Nucleus accumbens (tissue), 56 donors: ENCODE results near the gene MMP21.

Source experiments
- DNase-seq, 56 donors: peaks; one replicate each; lab custom pipeline; 2025; lab: John Stamatoyannopoulos, UW

MMP21 gene

DNA sequence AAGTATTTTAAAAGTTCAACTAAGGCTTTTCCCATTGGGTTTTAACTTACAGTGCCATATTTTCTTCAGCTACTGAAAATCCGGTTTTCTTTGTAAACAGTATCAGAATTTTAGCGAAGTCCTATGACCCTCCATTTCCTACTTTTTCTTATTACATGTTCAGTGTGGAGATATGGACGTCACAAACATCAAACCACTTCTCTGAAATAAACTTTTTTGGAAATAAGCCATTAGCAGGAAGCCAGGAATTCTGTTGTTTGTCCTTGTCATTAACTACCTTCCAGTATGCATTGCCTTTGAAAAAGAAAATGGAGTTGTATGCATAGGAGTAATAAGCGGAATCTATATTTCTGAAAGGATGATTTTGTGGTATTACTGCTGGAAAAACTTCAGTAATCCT lies 9.1 kb downstream of the MMP21 start:
- DNase-seq, result no peak

DNA sequence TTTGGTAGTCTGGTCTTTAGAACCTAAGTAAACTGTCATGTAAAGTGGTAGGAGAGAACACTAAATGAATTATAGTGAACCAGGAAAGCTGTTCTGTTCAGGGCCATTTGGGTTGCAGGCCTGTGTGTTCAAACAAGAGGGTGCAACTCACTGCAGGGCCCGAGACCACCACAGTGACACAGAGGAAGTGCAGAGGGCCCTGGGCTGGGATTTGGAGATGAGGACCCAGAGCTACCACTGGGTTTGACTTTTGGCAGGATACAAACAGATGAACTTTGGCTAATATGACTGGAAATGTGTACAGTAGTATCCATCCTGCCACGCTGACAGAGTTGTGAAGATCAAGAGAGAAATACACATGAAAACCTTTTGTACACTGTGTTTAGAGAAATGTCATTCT lies 9.8 kb downstream of the MMP21 start:
- no peak for DNase-seq

DNA sequence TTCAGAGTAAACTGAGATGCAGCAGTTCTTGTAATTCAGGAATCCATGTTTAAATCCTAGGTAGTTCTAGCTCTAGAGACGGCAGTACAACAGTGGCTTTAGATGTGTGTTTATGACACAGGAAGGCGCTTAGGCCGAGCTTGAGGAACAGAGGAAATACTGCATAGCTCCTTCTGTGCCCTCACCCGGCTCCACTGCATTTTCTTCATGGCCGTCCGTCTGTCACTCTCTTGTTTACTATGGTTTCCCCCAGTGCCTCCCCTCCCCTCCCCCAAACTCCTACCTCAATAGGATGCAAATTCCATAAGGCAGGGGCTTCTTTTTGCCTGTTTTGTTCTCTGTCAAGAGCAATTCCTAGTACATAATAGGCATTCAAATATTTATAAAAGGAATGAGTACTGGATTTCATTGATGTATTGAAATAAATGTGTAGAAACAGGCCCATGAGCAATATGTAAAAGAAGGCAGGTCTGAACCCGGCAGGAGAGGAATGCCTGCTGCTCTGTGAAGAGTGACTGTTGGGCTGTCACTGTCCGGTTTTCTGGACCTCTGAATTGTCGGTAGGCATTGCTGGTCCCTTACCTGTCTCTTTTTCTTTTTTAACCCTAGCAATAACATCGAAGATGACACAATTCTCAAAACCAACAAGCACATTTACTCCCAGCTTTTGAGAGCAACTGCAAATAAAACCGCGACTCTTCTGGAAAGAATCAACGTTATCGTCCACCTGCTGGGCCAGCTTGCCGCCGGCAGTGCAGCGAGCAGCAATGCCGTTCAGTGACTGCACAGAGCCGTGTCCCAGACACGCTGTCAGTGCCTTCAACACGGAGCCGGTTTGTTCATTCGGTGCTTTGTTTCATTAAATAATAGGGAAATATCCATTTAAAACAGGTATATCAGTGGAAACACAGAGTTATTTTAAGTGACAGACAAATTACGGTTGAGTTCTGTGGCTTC lies 12.7 kb downstream of the MMP21 start:
- no peak for DNase-seq

DNA sequence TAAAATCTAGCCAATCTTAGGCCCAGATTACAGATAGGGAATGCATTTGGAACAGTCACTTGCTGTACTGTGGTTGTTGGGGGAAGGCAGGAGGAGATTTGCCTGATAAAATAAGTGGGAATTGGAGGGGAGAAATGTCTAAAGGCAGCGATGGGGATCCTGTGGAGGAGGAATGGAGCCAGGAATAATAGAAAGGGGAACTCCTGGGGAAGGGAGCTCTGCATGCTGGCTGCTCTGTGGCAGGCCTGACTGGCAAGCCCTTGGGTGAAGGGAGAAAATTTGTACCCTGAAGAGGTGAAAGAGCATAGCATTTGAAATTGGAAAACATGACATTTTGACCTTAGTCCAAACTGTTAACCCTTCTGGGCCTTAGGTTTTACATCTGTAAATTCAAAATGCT lies 13.7 kb downstream of the MMP21 start:
- DNase-seq, result no peak

DNA sequence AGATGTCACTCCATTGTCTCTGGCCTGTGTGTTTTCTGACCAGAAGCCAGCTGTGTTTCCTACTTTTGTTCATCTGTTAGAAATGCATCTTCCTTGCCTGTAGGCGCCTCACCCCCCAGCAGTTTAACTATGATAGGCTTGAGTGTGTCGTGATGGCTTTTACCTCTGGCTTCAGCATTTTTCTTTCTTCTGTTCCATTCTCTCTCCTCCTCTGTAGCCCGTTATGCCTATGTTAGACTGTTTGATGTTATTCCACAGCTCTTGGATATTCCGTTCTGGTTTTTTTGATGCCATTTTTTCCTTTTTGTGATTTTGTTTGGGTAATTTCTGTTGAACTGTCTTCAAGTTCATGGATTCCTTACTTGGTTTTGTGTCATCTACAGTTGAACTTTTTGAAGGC lies 17.9 kb downstream of the MMP21 start:
- DNase-seq, result no peak

DNA sequence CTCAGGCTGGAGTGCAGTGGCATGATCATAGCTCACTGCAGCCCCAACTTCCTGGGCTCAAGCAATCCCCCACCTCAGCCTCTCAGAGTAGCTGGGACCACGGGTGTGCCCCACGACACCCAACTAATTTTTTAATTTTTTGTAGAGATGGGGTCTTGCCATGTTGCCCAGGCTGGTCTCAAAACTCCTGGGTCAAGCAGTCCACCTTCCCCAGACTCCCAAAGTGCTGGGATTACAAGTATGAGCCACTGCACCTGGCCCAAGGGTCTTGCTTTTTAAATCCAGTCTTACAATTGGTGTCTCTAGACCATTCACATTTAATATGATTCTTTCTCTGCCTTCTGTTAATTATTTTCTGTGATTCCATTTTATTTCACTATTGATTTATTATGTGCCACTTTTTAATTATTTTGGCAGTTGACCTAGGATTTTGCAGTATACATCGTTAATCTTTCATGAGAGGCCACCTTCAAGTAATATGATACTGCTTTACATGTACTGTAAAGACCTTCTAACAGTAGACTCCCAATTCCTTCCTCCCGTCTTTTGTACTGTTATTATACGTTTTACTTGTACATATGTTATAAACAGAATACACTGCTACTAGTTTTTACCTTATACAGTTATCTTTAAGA lies 18.7 kb downstream of the MMP21 start:
- no peak for DNase-seq

DNA sequence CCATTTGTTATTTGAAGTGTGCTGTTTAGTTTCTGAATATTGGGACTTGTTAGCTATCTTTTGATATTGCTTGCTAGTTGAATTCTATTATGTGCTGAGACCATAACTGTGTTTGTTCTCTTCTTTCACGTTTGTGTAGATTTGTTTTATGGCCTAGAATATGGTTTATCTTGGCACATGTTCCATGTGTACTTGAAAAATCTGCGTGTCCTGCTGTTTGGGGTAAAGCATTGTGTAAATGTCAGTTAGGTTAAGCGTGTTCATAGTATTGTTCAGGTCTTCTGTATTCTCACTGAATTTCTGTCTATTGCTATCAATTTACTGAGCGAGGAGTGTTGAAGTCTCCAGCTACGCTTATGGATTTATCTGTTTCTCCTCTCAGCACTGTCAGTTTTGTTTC lies 19.4 kb downstream of the MMP21 start:
- DNase-seq, result no peak

DNA sequence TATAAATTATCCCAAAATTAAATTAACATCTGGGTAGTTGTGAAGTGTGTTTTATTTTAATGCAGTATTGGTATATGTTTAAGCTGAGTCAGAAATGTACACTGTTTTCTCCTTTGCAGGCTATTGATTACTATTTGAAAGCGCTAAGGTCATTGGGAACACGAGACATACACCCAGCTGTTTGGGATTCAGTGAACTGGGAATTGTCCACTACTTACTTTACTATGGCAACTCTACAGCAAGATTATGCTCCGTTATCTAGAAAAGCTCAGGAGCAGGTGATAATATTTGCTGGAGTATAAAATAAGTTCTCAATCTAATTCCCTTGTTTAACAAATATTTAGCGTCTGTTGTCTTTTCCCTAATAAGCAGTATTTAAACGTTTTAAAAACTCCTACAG lies 28.2 kb downstream of the MMP21 start:
- no peak for DNase-seq

DNA sequence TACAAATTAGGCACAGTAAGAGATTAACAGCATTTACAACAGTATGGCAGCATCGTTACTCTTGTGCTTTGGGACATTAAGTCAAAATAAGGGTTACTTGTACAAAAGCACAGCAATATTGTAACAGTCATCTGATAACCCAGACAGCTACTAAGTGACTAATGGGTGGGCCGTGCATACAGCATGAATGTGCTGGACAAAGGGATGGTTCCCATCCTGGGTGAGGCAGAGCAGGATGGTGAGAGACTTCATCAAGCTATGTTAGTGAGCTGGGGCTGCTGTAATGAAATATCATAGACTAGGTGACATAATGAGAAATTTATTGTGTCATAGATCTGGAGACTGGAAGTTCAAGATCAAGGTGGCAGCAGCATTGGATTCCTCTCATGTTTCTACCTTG lies 30.7 kb downstream of the MMP21 start:
- no peak for DNase-seq

DNA sequence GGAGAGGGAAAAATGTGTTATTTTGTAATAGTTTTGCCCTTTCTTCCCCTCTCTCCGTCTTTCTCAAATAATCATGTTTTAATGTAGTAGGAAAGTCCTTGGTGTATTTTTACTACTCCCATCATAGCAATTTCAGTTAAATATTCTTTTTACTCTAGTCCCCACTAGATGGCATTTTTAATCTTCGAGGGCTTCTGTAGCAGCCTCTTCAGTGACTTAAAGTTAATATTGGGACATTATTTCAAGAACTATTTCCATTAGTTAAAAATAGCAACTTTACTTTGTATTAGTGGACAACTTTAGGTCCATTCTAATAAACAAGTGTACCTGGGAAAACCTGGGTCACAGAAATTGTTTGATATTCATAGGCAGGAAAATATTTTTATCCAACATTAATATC lies 33.2 kb downstream of the MMP21 start:
- no peak for DNase-seq

DNA sequence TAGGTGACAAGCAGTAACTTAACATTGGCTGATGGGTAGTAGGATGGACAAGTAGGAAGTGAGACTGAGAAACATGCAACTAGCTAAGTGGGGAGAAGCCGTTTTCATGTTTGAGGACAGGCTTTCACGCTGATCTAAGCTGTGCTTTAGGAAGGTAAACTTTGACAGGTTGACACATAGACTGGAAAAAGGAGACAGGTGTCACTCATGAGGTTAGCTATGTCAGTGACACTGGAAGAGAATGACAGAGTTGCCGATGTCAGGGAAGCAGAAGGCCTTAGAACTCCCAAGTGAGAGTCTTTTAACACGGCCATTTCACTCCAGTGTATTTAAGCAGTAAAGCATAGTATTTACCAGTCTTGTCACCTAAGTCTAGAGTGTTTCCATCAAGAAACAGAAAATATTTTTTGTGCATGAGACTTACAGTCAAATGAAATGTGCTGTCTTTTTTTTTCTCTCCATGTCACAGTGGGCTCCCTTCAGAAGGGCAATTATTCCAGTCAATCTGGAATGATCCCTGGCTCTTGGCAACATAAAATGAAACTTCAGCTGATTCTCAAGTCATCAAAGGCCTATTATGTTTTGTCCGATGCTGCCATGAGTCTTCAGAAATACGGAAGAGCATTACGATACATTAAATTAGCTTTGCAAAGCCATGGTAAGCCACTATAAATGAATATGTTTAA lies 35.5 kb downstream of the MMP21 start:
- peak in 1 of 56 donors; percentile 5 for DNase-seq

DNA sequence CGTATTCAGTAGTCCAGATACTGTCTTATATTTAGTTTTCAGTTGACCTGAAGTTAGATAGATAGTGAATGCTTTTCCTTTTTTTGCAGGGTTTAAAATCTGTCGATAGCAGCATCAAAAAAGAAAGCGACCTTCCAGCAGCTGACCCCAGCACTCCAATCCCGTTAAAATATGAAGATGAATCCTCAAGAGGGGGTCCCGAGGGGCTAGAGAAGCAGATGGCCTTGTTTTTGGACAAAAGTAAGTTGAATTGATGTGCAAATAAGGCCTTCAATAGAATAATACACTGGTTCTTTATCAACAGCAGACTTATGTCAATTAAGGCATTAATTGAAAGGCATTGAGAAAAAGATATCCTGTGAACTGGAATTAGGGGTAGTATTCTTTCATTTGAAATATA lies 37.4 kb downstream of the MMP21 start:
- DNase-seq, result no peak

DNA sequence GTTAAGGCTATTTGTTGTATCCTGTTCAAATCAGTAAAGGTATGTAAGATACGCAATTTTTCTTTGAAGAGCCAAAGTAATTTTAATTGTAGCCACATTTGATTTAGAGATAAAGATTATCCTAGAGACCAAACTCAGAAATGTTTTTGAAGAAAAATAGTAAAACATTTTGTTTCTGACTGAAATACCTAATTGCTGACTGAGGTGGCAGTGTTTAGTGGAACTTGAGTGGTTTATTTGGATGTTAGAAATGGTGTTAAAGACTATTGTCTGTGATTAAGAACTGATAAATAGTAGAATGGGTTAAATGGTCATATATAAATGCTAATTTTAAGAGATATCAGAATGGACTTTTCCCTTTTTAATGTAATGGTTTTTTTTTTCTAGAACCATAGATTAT lies 40.8 kb downstream of the MMP21 start:
- no peak for DNase-seq

DNA sequence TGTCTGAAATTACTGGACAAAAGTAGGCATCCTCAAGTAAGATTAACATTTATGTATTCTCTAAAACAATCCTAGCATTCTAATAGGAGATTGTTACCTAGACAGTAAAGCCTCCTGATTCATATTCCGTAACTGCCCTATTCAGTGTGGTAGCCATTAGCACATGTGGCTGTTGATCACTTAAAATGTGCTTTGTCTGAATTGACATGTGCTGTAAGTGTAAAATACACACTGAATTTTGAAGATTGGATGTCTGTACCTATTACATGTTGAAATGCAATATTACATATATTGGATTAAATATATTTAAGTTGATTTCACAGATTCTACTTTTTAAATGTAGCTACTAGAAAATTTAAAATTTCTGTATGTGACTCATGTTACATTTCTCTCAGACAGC lies 41.5 kb downstream of the MMP21 start:
- DNase-seq, result no peak

DNA sequence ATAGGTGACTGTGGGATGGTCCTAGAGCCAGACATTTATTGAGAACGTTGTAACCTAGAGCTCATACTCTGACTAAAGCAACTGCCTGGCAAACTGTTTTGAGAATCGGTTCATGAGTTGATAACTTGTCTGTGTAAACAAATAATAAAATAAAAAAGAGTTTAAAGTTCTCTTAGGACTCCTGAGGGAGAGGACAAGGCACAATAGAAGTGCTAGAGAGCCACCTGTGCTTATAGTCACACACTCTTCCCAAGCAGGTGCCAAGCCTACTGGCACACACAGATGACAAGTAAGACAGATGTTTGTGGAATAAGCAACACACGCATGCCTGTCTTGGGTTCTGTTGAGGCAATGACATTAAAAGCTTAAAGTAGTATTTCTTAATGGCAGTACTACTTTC lies 48.2 kb downstream of the MMP21 start:
- no peak for DNase-seq

DNA sequence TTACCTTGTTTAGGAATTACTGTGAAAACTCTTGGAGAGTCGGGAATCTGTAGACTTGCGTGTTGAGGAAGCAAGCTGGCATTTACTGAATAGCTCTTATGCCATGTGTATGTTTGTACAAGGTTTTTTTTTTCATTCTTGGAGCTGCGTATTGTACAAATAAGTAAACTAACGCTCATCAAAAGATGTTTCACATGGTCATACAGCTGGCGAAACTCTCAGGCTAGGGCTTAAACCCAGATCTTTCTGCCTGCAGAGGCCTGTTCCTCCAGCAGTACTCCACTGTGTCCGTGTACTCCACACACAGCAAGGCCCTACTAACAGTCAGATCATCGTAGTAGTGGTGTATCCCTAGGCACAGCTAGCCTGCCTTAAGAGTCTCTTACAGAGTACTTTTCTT lies 48.7 kb downstream of the MMP21 start:
- no peak for DNase-seq

DNA sequence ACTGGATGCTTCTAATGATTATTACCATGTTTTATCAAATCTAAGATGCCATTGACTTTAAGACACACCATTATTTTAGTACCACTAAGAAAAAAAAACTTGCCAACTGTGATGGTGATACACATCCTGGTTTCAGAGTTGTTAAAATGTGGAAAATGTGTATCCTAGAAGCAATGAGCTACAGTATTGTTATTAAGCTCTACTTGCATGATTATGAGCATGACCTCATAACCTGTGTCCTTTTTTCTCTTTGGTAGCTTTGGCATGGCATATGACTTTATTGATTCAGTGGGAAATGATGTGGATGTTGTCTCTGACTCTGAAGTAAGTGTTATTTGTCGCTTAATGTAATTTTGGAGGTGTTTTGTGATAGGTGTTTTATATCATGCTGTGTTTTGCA lies 52.8 kb downstream of the MMP21 start:
- no peak for DNase-seq

DNA sequence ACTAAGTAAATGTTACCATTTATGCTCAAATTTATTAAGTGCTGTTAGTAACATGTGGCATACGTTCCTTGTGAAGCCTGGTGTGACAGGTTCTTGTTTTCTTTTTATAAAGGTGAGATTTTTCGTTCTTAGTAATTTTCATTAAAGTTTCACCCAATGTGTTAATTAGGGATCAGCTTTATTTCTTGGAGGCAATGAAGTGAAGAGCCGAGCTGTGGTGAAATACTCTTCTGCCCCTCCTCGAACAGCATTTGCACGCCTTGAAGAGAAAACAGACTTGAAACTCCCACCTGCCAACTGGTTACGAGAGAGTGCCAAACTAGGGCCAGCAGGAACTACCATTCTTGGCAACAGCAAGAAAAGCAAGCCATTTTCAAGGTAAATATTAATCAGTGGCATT lies 54.6 kb downstream of the MMP21 start:
- no peak for DNase-seq

DNA sequence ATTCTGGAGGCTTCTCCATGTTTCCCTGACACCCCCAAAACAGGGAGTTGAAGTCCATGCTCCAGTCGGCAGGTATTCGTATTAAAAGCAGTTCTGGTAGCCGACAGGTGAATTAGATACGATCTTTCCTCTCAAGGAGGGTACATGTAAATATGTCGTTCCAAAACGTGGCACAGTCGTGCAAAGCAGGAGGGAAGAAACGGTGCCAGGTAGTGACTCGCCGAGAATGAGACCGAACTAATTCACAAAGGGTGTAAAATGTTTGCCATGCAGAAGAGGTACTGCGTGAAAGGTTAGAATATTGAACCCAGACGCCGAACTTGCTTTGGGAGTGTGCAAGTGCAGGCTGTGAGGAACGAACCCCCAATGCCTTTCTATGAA lies 55.6 kb downstream of the MMP21 start:
- peak in 4 of 56 donors; percentile 22 to 53 (median 40) for DNase-seq

DNA sequence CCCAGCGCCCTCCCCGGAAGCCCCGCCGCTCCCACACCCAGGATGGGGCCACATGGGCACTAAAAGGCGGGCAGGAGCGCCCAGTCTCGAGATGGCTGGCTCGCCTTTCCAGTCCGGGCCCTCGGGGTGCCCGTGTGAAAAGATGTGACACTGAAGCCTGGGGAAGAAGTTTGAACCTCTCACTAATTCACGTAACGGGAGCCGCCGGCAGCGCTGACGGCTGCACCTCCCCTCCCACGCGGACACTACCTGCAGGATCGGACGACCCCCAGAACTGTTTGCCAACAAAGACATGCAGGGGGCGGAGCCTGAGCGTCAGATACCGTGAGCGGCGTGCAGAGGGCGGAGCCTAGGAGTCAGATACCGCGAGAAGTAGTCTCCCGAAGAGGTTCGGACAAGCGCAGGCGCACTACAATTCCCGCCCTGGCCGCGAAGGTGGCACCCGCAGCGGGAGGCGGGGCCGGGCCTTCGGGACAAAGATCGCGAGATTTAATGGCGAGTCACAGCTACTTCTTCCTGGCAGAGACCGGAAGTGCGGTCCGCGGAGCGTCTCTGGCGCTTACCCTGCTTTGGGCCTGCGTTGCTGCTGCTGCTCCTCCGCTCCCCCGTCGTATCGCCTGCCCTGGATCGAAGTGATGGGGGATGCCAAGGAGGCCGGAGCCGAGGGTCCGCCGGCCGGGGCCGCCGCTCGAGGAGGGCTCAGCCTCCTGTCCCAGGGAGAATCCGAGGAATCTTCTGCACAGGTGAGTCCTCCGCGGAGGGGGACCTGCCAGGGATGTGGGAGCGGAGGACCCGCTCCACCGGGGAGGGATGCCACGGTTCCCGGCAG lies 56.2 kb downstream of the MMP21 start, which contains the start of gene EDRF1:
EDRF1 (plus strand) TSS at position 537 of the 829 bp plus-strand sequence; CDS start at position 636, 99 bp downstream.
- peak; percentile 80 to 99 (median 98) for DNase-seq
